NCI-H82 treated with DMSO at 0.1 percent for 48 hours (cell line): ENCODE data around the gene HMGB4.
A peak's percentile ranks its signal among the peaks of the same experiment; 100 is the strongest.

Source experiments
- DNase-seq: peaks from one replicate; lab custom pipeline; 2025; ENCODE audit not compliant: unreplicated experiment; lab: John Stamatoyannopoulos, UW

Gene HMGB4

DNA sequence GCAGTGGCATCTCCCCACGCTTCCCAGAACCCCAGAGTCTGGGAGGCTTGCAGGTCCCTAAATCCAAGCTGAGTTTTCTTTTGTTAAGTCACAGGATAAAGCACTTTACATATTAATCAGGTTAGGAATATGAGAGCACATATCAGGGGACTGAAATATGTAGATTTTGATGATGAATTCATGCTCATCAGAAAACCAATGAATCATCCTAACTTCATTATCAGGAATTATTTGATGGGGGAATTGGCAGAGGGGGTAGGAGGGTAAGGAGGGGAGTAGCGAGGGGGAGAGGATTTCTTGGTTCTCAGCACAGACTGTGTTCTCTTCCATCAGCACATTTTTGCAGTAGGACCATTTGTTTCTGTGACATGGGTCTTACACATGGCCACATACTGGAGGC lies 32.1 kb downstream of the HMGB4 start:
- DNase-seq: no peak

DNA sequence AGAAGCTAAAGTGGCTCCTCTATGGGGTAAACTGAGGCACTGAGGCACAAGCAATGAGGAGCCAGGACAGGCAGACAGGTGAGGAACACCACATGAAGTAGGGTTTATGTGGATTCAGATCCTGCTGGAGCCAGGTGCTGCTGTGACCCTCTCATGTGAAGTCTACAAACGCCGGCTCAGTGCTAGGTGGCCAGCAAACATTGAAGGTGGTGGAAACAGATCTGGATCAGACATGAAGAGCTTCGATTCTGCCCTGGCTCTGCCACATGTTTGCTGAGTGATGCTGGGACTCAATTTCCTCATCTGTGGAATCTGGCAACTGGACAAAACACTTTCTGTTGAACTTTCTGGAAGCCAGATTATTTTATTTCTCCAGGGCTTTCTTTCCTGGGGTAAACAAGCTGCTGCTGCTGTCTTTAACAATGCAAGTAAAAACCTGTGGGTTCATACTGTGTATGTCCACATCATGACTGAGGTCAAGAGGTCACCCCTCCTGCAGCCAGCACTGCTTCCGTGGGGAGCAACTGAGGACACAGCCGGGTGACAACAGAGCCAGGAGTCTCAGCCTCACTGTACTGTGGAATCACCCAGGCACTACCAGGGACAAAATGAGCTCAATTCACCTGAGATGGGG lies 33.3 kb downstream of the HMGB4 start:
- DNase-seq: no peak

DNA sequence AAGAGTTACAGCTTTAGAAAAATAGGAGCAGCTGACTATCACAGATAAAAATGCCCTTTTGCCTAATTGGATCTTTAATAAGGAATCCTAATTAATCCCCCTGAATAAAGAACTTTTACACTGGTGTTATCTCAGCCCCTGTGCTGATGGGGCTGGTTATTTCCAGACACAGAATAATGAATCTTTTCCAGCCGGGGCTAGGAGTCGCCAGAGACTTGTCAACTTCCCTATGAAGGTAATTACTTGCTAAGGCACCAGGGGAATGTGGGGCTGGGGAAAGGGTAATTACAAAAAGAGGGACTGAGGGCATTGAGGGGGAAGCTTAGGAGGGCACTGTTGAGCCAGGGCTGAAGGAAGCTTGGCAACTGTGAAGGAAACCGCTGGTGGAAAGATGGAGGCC lies 34.5 kb downstream of the HMGB4 start:
- no peak for DNase-seq

DNA sequence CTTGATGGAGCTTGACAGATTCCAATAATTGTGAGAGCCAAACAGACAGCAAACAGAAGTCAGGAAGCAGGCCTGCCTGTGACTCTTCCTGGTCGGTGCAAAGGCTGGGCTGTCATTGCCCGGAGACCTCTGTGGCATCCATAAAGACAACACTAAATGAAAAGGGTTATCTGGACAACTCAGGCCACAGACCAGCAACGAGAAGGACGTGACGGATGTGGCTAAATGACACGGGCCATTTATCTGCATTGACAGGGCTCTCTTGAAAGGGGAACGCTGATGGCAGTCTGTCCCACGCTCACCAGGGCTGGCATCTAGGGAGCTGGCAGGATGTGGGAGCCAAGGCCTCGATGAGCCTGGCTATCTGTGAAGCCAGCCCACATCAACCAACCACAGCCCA lies 35.0 kb downstream of the HMGB4 start:
- DNase-seq: no peak

DNA sequence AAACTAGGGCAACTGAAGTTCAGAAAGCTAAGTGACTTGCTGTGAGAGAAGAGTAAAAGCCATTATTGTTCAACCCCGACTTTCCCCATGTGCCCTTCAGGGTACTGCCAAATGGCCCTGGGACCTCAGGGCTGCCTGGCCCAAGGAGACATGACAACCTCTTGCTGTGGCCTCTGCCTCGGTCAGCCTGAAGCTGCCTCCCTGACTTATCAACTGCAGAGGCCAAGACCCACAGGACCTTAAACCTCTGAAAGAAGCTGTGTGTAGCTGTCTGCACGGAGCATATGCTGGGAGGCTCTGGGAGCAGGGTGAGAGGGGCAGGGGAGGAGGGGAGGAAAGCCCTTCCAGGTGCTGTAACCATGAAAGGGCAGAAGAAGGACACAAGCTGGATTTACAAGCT lies 35.9 kb downstream of the HMGB4 start:
- DNase-seq: peak; percentile 3

DNA sequence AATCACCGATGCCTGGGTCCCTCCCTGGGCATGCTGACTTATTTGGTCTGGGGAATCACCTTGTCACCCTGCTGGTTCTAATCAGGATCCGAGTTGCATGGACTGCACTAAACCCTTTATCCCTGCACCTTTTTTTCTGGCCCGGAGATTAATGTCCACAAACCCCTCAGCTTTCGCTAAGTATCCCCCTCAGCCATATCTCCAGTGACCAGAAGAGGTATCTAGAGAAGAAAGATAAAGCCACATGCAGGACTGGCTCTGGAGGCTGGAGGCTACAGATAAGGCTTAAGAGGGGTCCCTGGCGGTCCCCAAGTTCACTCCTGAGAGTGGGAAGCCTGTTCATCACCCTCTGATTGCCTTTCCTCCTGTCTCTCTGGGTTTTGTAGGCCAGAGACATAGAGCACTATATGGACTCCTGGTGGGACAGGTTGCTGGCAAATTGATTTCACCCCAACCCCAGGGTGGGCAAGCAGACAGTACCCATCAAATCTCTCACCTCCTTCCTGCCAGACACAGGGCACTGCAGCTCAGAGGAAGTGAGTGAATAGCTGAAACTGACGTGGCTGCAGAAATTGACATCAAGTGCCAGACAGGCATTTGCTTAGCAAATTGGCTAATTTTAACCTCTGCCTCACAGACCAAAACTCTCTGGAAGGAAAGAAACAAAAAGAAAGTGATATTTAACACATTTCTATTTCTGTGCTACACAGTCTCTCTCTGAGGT lies 38.8 kb downstream of the HMGB4 start:
- peak; percentile 1 for DNase-seq

DNA sequence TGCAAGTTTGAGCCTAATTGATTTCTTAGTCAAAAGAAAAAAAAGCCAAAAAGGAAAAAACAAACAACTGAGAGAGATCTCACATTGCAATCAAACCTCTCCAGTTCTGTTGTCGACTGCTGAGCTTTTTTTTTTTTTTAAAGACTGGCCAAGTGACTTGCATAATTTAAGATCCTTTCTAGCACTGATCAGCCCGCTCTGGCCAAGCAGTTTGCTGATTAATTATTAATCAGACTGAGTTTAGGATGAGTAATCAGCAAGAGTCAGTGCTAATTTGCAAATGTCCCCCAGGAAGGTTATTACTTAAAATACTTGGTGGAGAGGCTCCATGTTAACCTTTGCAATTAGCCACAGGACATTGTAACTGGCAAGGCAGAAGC lies 39.3 kb downstream of the HMGB4 start:
- DNase-seq: no peak

DNA sequence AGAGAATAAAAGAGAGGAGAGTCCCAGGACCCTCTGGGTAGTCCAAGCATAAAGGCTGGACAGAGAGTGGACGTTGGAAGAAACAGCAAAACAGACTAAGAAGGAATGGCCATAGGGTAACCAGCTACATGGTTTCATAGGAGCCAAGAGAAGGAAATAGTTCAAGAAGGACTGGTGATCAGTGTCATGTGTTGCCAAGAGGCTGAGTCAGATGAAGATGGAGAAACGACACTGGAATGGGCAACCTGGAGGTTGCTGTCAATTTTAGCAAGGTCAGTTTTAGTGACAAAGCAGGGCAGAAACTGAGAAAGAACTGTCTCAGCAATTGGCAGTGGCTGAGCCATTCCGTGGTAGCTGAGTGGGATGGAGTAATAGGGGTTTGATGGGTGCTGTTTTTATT lies 41.4 kb downstream of the HMGB4 start:
- no peak for DNase-seq

DNA sequence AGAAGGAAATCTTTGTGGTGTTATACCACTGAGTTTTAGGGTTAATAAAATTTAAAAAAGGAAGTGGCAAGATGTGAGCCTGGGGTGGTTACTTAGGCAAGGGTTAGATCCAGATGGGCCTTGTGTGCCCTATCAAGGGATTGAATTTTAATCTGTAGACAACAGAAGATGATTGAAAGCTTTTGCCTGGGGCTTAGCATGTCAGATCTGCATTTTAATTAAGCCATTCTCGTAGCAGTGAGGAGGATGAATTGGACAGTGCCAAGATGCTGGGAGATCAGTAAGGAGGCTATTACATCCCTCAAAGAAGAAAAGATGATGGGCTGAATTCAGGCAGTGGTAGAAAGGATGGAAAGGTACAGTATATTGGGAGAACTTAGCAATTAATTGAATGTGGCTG lies 42.3 kb downstream of the HMGB4 start:
- peak; percentile 20 for DNase-seq

DNA sequence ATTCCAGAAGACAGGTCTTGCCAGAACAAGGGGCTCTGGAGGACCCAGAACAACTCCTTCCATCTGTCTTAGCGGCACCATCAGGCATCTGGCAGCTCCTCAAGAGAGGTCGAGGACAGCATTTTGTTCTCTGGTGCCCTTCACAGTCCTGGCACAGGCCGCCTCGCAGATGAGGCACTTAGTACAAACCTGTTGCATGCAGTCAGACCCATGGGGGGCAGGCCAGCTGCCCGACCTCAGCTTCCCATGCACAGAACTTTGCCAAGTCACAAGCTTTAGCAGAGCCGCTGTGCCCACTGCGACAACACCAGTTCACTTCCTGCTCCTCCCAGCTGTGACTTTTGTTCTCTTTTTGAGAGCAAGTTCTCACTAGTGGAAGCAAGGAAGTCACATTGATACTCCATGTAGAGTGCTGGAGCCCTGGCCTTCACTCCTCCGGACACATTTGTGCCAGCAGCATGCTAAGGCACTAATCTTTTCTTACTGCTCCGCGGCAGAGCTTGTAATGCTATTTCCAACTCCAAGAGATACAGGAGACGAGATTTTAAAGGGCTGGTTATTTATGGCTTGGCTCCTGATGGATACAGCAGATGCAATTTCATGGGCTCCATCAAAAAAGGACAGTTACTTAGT lies 44.6 kb downstream of the HMGB4 start:
- DNase-seq: no peak
